ENCODE data around the gene ZNF700.
A peak's percentile ranks its signal among the peaks of the same experiment; 100 is the strongest.
"Not testable (repeated sequence)": the region's sequence is repeated elsewhere in the genome, so short reads cannot be mapped to it uniquely, and the experiment has no call there.

The ZNF700 gene

GRCh38 chr19:11921852-11922495, 2.9 kb upstream of the ZNF700 start:
- TF ChIP-seq, protein P1, sequence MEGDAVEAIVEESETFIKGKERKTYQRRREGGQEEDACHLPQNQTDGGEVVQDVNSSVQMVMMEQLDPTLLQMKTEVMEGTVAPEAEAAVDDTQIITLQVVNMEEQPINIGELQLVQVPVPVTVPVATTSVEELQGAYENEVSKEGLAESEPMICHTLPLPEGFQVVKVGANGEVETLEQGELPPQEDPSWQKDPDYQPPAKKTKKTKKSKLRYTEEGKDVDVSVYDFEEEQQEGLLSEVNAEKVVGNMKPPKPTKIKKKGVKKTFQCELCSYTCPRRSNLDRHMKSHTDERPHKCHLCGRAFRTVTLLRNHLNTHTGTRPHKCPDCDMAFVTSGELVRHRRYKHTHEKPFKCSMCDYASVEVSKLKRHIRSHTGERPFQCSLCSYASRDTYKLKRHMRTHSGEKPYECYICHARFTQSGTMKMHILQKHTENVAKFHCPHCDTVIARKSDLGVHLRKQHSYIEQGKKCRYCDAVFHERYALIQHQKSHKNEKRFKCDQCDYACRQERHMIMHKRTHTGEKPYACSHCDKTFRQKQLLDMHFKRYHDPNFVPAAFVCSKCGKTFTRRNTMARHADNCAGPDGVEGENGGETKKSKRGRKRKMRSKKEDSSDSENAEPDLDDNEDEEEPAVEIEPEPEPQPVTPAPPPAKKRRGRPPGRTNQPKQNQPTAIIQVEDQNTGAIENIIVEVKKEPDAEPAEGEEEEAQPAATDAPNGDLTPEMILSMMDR (IDR thresholded peaks at IDR 0.05; ENCODE audit: control insufficient read depth, insufficient read depth, low read depth, low read length, missing control alignments): no peak
- no peak overlapping the region for H3K4me3 ChIP-seq (ENCODE audit: control insufficient read depth, low read depth, low read length)
- DNase-seq (ENCODE audit: low read depth): no peak

- H3K4me3 ChIP-seq (ENCODE audit: control insufficient read depth, low read depth, low read length): peak overlapping the region; percentile 97
- not testable (repeated sequence) for DNase-seq (ENCODE audit: low read depth)
Measured at GRCh38 chr19:11925651-11926187, 812 bp downstream of the ZNF700 start.

DNA sequence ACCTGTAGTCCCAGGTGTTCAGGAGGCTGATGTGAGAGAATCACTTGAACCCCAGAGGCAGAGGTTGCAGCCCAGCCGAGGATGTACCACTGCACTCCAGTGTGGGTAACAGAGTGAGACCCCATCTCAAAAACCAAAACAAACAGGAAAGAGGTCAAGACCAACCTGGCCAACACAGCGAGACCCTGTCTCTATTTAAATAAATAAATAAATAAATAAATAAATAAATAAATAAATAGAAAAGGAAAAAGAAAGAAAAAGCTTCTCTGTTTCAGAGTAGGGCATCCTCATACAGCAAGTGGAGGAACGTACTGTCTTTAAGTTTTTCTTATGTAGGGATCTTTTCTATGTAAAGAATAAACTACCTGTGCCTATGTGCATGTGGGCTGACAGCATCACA, 2.3 kb downstream of the ZNF700 start:
- DNase-seq (ENCODE audit: low read depth): no peak
- TF ChIP-seq, protein P1 (IDR thresholded peaks at IDR 0.05; ENCODE audit: control insufficient read depth, insufficient read depth, low read depth, low read length, missing control alignments): no peak
- no peak overlapping the region for H3K4me3 ChIP-seq (ENCODE audit: control insufficient read depth, low read depth, low read length)

GRCh38 chr19:11931051-11931450, 6.1 kb downstream of the ZNF700 start:
- TF ChIP-seq, protein P1 (IDR thresholded peaks at IDR 0.05; ENCODE audit: control insufficient read depth, insufficient read depth, low read depth, low read length, missing control alignments): no peak
- no peak for DNase-seq (ENCODE audit: low read depth)
- H3K4me3 ChIP-seq (ENCODE audit: control insufficient read depth, low read depth, low read length): no peak overlapping the region

DNA sequence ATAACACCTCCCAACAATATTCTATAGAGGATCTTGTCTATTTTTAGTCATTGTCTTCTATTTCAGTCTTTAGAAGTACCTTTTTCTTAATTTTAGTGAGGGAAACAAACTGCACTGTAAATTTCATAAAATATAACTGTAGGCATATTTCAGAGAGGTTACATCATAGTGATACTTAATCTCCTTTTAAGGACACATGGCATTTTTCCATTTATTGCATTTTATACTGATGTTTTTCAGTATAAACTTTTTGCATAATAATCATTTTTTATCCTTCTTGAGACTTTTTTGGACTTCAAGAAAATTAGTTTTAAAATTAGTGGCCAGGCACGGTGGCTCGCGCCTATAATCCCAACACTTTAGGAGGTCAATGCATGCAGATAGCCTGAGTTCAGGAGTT, 6.6 kb downstream of the ZNF700 start:
- DNase-seq (ENCODE audit: low read depth): no peak
- no peak overlapping the region for H3K4me3 ChIP-seq (ENCODE audit: control insufficient read depth, low read depth, low read length)
- TF ChIP-seq, protein P1 (IDR thresholded peaks at IDR 0.05; ENCODE audit: control insufficient read depth, insufficient read depth, low read depth, low read length, missing control alignments): no peak

- DNase-seq (ENCODE audit: low read depth); H3K4me3 ChIP-seq (ENCODE audit: control insufficient read depth, low read depth, low read length): not testable (repeated sequence)
Measured at GRCh38 chr19:11935829-11936228, 10.9 kb downstream of the ZNF700 start.

GRCh38 chr19:11938383-11938782, 13.5 kb downstream of the ZNF700 start:
- not testable (repeated sequence) for H3K4me3 ChIP-seq (ENCODE audit: control insufficient read depth, low read depth, low read length); DNase-seq (ENCODE audit: low read depth)

- not testable (repeated sequence) for DNase-seq (ENCODE audit: low read depth)
Measured at GRCh38 chr19:11941361-11941887, 16.5 kb downstream of the ZNF700 start.

More at GRCh38 chr19:11941361-11941887, 16.5 kb downstream of the ZNF700 start:
- not testable (repeated sequence) for H3K4me3 ChIP-seq (ENCODE audit: control insufficient read depth, low read depth, low read length)
